AG09319 (cell line): ENCODE measurements around the gene ATG14.
A peak's percentile ranks its signal among the peaks of the same experiment; 100 is the strongest.

Experiments
- DNase-seq: peaks from one replicate; pipeline ENCODE4 v3.0.0-alpha.2; 2010; ENCODE audit warnings: low read depth; ENCODE audit errors: extremely low read depth
- CTCF ChIP-seq: IDR thresholded peaks from 2 replicates; pipeline ENCODE4 v1.5.1; 2011; ENCODE audit warnings: low read depth, mild to moderate bottlenecking, inconsistent platforms, low read length, moderate library complexity

The ATG14 gene

GRCh38 chr14:55441286-55441685 lies 29.7 kb upstream of the ATG14 start:
- no peak for DNase-seq
- no peak for TF ChIP-seq CTCF

GRCh38 chr14:55440385-55440784 lies 28.8 kb upstream of the ATG14 start, which contains the start of gene TBPL2:
Gene TBPL2 (minus strand): TSS chr14:55440616. CDS start chr14:55440449, 167 bp downstream.
- no peak for TF ChIP-seq CTCF
- no peak for DNase-seq

GRCh38 chr14:55438066-55438683 lies 26.5 kb upstream of the ATG14 start:
- TF ChIP-seq CTCF: peak; percentile 61
- peak; percentile 35 for DNase-seq

- no peak for TF ChIP-seq CTCF
Observed at GRCh38 chr14:55436931-55437330, 25.3 kb upstream of the ATG14 start.

GRCh38 chr14:55436519-55436918 lies 24.9 kb upstream of the ATG14 start:
- no peak for TF ChIP-seq CTCF
- no peak for DNase-seq

More at GRCh38 chr14:55436931-55437330, 25.3 kb upstream of the ATG14 start:
- DNase-seq: no peak

- TF ChIP-seq CTCF: no peak
- DNase-seq: no peak
Observed at GRCh38 chr14:55434805-55435174, 23.2 kb upstream of the ATG14 start.

GRCh38 chr14:55433880-55434804 lies 22.5 kb upstream of the ATG14 start:
- DNase-seq: no peak
- no peak for TF ChIP-seq CTCF
